HG03135 (cell line): Measurements from ENCODE around the gene KHDC1L.
A peak's percentile ranks its signal among the peaks of the same experiment; 100 is the strongest.
"Not testable (repeated sequence)": the region's sequence is repeated elsewhere in the genome, so short reads cannot be mapped to it uniquely, and the experiment has no call there.

ENCODE experiments used
- ATAC-seq: cut with Tn5 transposase; IDR thresholded peaks from one replicate; pipeline ENCODE4 v1.9.1; 2021; ENCODE audit warnings: mild to moderate bottlenecking, moderate library complexity; ENCODE audit not compliant: unreplicated experiment

The KHDC1L gene

GRCh38 chr6:73207221-73207837 lies 18.0 kb downstream of the KHDC1L start:
- no peak for ATAC-seq

DNA sequence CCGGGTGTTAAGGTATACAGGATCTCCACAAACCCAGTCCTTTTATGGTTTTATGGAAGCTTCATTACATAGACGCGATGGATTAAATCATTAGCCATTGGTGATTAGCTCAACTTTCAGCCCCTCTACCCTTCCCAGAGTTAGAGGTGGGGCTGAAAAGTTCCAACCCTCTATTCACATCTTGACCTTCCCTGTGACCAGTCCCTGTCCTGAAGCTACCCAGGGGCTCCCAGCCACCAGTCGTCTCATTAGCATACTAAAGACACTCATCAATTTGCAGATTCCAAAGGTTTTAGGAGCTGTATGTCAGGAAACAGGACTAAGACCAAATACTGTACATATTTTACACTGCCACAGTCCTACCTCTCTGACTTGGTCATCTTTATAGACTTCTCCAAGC lies 21.0 kb downstream of the KHDC1L start:
- ATAC-seq, result no peak

DNA sequence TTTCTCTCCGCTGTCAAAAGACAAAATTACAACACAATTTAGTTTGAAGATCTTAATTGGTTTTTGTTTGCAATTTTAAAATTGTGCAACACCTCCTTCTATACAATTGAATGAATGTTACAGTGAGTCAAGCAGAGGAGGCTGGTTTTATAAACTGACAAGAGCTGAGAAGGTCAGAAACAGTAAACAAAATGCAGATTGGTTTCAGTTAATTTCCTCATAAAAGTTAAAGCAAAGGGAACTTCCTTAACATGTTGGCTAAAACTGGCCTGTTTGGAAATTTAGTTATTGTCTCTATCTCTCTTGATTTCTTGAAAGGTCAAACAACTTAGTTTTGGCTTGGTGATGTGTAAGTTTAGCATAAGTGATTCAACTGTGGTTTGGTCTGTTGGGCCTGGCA lies 22.2 kb downstream of the KHDC1L start:
- ATAC-seq, result no peak

GRCh38 chr6:73200735-73201134 lies 24.6 kb downstream of the KHDC1L start:
- ATAC-seq, result no peak

GRCh38 chr6:73200247-73200646 lies 25.0 kb downstream of the KHDC1L start:
- ATAC-seq, result no peak

- ATAC-seq, result no peak
These were observed 30.6 kb downstream of the KHDC1L start for GRCh38 chr6:73194744-73195143.

- ATAC-seq, result not testable (repeated sequence)
These were observed 32.0 kb downstream of the KHDC1L start for GRCh38 chr6:73193302-73193701.

DNA sequence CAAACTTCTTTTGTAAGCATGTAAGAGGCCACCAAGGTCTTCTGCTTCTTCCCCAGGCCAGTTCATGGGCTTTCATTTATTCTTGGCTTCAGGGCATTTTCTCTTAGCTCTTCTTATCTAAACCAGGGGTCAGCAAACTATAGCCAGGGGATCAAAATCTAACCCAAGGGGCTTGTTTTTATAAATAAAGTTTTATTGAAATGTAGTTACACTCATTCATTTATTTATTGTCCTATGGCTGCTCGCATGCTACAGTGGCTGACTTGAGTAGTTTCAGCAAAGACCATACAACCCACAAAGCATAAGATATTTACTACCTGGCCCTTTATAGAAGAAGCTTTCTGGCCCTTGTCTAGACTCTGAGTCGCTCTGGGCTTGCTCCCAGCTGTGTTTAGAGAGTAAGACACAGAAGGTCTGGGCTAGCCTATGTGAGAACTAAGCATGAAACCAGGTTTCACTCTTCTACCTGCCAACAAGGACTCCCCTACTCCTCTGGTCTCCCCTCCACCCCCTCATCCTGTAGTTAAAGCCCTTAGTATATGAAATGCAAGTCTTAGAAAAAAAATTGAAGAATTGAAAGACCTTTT lies 43.2 kb downstream of the KHDC1L start:
- ATAC-seq, result peak; percentile 46

GRCh38 chr6:73180763-73181619 lies 44.3 kb downstream of the KHDC1L start:
- peak; percentile 82 for ATAC-seq

DNA sequence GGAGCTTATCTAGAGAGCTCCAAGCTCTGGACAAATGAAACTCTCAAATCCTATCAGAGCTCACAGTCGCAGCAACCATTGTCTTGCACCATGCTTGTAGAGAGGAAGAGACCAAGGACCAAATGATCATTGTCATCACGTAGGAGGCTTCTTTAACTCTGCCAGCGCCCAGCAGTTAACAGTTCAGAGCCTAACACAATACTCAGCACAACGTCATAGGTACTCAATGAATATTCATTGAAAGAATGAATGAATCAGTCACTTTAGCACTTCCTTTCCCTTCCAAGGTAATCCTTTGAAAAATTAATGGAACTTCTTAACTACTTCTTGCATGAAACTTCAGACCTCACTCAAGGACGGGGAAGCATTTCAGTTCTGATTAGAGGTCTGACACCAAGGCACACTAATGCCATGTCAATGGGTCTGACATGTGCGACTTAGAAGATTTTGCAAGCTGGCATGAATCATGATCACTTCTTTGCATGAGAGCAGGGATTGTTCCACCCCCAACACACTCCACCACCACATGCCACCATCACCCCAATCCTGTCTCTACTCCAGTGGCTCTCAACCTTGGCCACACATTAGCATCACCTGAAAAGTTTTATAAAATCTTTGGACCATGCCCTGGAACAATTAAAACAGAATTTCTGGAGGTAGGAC lies 45.1 kb downstream of the KHDC1L start:
- ATAC-seq, result no peak

DNA sequence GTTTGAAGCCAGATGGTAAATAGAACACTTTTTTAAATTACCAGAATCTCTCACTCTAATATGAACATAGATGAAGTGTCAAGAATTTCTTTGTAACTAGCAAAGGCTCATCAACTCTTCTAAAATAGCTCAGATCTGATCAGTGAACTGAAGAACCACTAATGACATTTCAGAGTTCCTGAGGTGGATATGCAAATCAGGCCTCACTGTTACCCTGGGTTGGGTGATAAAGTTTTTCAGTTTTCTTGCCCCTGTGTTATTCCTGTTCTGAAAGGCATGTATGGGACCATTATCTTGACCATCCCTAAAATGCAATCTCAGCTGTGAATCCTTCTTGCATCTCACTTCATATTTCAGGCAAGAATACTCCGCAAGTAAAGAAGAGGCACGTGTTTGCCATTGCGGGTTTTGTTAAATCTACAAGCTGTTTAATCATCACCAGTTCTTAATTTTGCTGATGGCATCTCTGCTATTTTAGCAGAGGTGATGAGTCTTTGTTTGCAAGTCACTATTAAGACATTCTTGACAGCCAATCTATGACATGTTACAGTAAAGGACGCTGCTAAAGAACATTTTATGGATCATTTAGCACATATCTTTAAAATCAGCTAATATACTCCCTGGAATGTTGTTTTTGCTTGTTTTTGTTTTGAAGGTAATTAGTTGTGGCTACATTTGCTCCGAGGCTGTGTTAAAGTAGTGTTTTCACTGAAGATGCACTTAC lies 47.9 kb downstream of the KHDC1L start:
- peak; percentile 42 for ATAC-seq

GRCh38 chr6:73176057-73176456 lies 49.2 kb downstream of the KHDC1L start:
- no peak for ATAC-seq

DNA sequence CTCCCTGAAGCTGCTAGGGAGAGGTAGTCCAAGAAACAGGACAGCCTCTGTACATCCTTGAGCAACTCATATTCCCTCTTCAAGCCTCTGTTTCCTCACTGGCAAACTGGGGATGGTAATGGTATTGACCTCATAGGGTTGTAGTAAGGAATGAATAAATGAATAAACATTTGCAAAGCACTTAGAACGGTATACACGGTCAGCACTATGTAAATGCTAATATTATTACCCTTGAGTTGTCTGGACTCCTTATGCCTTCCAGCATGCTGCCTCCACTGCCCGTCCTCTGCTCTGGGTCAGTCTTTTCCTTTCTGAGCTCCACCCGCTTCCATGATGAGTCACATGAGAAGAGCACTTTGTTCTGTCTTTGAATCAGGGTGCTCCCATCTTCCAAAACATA lies 50.6 kb downstream of the KHDC1L start:
- no peak for ATAC-seq
